HG03280 (cell line): ENCODE measurements around the gene MAP3K2.

ENCODE experiments used
- ATAC-seq: cut with Tn5 transposase; IDR thresholded peaks from one replicate; pipeline ENCODE4 v1.9.1; 2021; ENCODE audit warnings: mild to moderate bottlenecking, moderate library complexity; ENCODE audit not compliant: unreplicated experiment

MAP3K2 gene

DNA sequence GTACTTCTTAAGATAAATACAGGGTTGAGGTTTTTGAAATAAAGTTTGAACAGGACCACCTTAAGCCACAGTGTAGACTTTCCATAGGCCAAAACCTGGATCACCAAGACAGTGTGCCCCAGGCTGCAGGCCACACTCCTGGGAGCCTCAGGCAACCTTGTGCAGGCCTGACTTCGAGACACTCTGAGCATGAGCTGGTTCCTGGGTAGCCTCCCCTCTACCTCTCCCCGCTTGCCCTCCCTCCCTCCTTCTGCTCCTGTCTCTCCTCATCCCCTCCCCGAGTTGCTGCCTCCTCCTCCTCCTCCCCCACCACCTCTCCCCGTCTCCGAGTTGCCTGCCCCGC lies 19.9 kb upstream of the MAP3K2 start:
- peak; percentile 23 for ATAC-seq

DNA sequence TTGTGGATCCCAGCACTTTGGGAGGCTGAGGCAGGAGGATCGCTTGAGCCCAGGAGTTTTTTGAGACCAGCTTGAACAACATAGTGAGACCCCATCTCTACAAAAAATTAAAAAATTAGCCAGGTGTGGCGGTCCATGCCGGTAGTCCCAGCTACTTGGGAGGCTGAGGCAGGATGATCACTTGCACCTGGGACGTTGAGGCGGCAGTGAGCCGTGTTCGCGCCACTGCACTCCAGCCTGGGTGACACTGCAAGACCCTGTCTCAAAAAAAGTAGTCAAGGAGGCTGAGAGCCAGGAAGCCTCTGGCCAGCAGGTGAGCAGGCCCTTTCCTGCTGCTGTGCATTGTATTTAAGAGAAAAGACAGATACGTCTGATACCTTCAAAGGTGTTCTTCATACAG lies 19.3 kb upstream of the MAP3K2 start:
- no peak for ATAC-seq

DNA sequence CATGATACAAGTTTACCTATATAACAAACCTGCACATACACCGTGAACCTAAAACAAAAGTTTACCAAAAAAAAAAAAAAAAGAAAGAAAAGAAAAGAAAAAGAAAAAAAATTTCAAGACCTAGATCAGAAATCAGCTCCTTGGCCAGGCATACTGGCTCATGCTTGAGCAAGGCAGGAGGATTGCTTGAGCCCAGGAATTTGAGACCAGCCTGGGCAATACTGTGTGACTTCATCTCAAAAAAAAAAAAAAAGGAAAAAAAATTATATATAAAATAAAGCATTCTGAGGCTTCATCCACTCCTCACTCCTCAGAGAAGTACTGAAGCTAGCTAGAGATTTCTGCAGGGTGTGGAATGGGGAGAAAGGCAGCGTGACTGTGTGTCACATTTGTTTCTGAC lies 18.7 kb upstream of the MAP3K2 start:
- ATAC-seq: no peak

DNA sequence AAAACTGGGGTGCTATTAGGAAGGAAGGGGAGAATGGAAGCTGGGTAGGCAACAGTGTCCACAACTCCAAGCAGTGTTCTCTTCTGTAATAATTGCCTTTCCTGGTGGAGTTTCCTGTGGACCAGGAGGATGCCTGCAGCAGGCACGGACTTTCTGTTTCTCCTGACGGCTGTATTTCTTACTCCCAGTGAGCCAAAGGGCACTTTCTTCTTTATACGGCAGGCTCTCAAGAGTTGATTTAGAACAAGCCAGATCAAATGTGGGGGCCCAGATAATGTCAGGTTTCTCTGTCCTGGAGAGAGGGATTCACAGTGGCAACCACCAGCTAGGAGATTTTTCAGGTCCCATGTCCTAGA lies 17.5 kb upstream of the MAP3K2 start:
- ATAC-seq: no peak

DNA sequence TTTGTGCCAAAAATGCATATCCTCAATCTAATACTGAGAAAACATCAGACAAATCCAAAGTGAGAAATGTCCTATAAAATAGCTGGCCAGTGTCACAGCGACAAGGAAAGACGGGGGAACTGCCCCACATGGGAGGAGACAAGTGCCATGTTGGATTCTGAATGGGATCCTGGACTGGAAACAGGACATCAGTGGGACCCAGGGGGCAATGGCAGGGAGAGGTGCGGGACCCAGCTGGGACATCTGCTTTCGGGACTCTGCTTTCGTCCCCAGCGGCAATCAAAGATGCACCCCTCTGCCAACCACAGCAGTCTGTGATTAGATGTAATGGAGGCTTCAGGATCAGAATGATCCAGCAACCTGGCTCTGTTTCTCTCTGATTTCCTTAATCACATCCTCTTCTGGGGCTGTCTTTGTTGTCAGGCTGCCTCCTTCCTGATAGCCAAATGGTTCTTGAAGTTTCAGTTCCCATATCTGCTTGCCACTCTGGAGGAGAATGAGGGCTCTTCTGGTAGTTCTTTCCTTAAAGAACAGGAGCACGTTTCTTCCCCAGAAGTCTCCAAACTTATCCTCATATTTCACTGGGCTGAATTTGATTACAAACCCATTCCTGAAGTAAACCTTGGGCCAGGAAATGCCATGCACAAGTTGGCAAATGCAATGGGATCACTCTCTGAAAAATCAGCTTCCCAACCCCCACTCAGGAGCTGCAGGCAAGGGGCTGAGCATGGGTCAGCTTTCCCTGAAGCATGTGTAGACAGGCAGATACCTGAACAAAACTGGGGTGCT lies 16.9 kb upstream of the MAP3K2 start:
- ATAC-seq: no peak

DNA sequence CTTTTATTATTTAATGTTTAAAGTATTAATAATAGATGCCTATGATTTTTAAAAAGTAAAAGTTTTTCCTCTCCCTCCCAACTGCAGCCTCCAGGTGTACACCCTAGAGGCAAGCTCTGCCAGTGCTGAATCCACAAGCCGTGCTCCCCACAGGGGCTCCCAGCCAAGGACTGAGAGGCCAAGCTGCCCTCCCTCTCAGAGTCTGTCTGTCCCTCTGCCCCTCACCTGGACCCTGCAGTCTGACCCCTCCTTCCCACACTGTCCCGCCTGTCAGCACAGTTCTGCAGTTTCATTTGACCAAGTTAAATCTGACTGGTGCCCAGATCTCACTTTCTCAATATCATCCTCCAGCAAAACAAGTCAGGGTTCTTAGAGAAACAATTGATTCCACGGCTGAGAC lies 15.7 kb upstream of the MAP3K2 start:
- ATAC-seq: no peak

DNA sequence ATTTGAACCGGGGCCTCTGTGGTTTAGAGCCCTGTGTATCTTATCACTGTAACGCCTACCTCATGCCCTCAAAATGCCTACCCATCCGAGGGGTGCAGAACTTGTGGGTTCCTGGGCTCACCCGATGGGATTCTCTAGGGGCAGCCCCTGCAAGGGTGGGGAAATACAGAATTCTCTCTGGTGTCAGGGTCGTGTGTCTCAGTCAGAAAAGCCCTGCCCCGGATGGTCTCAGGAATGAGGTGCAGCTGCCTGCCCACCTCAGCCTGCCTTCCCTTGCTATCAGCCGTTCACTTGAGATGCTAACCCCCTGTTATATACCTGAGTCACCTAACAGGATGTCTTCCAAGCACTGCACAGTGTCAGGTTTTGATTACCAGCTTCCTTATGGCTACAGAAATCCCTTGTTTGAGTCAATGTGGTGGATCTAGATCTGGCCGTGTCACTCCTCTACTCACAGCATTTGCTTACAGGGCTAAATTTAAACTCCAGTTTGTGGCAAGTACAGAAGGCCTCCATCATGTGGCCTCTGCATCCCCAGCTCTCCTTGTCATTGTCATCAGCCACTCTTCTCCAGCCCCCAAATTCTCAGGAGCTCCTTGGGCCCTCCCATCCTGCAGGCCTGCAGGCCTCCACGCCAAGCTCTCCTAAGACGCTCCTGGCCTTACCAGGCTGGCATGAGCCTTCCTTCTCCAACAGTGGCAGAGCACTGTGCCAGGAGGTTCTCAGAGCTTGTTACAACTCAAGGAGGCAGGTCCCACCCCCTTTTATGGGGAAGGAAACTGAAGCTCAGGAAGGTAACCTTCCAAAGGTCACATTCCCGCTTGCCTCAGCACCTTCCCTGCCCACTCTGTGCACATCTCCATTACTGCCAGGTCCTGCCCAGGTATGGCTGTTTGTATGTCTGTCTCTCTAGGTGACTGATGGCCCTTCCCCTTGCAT lies 14.3 kb upstream of the MAP3K2 start:
- ATAC-seq: no peak

DNA sequence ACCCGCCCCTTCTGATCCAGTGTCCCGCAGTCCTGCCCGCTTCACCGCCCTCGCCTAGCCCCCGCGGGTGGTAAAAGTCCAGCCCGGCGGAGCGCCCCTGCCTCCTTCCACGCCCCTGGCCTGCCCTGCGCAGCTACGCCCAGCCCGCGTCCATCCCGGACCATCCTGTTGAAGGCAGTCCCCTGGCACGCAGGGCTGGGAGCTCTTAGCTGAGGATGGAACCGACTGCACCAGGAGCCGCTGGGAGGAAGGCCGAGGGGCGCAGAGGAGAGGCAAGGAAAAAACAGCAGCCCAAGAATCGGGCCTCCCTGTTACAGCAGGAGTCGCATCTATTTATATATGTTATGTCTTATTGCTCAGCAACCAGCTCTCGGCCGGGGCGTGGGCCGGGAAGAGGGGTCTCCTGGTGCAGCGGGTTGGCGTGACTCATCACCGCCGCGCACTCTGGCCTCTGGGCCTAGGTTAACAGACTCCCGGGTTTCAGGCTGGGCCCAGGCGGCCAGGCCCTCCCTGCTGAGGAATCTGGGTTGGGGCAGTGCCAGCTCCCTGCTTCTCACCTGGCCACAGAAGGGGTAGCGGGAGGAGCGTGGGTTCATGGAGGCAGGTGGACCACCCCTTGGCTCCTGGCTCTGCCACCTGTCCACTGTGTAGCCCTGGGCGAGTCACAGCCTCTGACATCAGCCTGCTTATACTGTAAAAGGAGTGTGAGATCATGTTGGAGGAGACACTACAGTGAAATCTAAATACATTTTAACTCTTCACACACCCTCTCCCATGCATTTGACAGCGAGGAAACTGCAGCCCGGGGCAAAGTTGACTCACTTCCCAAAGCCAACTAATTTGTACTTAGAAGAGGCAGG lies 13.4 kb upstream of the MAP3K2 start:
- no peak for ATAC-seq

DNA sequence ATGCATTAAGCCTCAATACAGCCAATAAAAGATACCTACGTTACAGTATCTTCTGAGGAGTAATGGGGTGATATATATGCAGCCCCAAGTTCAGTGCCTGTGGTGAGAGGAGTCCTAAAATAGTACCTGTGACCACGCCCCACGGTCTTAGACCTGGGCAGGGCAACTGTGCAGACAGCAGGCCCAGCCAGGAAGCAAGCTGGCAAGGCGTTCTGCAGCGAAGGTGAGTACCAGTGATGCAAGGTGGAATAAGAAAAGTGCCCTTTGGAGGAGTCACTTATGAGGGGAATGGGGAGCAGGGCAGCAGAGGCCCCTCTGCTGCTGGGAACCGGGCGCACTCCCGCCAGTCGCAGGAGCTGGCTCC lies 12.7 kb upstream of the MAP3K2 start:
- ATAC-seq: no peak

DNA sequence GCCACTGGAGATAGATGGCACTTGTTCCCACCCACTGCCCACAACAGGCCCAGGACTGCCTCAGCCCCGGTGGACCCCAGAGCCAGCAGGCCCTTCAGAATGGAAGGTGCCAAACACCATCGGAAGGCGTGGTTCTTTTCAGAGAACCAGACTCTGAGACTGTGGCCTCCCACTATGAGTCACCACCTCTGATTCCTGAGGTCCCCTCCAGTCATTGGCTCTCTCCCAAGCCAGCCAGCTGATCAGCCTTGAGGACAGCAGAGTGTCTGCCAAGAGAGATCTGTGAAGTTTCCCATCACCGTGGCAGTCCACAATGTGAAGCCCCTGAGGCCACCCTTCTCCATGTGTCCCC lies 10.4 kb upstream of the MAP3K2 start:
- ATAC-seq: peak; percentile 85

DNA sequence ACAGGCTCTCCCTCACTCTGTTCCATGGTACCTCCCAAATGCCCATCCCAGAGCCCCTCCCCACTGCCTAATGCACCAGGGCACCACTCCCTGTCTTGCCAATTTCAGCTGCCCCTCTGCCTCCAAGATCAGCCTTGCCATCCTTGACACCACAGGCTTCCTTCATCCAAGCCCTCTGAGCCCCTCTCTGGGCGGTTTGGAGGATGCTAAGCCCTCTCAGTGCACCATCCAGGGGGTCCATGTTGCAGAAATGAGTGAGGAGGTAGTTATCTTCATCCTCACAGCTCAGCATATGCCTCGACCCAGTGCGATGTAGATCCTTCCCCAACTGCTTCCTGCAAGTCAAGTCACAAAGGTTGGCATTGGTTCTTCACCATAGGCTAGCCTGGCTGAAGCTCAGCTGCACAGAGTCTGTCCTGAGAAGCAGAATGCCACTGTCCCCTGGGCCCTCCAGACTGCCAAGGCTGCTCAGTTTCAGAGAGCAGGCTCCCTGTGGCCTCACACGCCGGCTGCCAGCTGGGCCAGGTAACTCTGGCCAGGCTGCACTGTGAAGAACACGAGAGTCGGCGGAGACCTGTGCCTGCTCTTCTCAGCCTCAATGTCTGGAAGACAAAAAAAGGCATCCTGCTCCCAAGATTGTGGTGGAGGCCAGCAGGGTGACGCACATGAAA lies 9.9 kb upstream of the MAP3K2 start:
- ATAC-seq: no peak

DNA sequence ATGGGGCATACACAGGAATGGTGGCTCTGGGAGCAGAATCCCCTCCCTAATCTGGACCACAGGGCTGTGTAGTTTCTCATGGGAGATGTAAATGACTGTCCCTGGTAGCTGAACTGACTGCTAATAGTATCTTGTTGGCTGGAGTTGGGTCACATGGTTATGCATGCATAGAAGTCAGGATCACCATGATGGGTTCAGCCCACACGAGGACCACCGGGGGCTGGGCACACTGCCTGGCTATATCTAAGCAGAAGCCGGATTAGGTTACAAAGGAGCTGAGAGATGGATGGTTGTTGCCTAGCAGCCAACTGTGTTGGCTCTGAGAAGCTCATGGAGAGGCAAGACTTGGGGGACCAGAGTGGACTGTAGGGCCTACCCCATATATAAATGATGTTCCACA lies 6.7 kb upstream of the MAP3K2 start:
- ATAC-seq: no peak

DNA sequence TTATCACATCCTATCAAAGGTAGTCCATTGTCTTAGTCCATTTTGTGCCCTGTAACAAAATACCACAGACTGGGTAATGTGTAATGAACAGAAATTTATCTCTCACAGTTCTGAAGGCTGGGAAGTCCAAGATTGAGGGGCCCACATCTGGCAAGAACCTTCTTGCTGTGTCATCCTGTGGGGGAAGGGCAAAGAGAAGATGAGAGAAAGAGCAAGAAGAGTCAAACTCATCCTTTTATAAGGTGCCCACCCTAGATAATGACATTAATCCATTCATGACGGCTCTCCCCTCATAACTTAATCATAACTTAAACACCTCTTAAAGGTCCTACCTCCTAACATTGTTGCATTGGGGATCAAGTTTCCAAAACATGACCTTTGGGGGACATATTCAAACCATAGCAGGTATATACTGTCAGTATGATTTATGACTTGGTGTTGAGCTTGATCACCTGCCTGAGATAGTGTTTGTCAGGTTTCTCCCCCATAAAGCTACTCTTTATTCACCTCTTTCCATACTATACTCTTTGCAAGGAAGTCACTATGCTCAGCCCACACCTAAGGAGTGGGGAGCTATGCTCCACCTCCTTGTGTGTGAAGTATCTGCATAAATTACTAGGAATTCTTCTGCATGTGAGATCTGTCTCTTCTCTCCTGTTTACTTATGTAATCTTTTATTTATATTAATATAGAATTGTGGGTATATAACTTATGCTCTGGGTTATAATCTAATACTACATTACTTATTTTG lies 5.2 kb upstream of the MAP3K2 start:
- ATAC-seq: no peak

DNA sequence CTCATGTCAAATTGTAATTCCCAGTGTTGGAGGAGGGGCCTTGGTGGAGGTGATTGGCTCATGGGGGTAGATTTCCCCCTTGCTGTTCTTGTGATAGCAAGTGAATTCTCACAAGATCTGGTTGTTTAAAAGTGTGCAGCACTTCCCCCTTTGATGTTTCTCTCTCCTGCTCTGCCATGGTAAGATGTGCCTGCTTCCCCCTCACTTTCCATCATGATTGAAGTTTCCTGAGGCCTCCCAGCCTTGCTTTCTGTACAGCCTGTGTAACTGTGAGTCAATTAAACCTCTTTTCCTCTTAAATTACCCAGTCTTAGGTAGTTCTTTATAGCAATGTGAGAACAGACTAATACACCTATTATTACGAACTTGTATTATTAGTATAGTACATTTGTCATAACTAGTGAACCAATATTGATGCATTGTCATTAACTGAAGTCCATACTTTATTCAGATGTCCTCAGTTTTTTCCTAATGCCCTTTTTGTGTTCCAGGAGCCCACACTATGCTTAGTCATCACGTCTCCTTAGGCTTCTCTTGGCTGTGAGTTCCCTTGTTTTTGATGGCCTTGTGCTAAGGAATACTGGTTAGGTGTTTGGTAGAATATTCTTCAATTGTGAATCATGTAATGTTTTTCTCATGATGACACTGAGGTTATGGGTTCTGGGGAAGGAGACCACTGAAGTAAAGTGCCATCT lies 4.5 kb upstream of the MAP3K2 start:
- no peak for ATAC-seq

DNA sequence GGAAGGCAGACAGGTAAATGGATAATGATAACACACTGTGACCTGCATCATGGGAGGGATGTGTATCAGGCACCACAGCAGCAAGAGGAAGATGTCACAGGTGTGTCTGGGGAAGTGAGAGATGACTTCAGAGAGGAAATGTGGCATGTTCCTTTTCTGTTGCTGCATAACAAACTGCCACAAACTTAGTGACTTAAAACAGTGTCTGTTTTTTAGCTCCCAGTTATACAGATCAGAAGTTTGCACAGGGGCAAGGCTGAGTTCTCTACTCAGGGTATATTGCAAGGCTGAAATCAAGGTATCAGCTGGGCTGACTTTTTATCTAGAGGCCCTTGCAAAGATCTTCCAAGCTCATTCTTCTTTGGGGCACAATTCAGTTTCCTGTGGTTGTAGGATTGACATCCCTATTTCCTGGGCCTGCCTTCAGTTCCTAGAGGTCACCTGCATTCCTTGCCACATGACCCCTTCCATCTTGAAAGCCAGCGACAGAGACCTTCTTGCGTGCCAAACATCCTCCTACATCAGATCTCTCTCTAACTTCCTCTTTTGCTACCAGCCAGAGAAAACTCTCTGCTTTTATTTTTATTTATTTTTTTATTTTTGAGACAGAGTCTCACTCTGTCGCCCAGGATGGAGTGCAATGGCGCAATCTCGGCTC lies 2.1 kb upstream of the MAP3K2 start:
- no peak for ATAC-seq

DNA sequence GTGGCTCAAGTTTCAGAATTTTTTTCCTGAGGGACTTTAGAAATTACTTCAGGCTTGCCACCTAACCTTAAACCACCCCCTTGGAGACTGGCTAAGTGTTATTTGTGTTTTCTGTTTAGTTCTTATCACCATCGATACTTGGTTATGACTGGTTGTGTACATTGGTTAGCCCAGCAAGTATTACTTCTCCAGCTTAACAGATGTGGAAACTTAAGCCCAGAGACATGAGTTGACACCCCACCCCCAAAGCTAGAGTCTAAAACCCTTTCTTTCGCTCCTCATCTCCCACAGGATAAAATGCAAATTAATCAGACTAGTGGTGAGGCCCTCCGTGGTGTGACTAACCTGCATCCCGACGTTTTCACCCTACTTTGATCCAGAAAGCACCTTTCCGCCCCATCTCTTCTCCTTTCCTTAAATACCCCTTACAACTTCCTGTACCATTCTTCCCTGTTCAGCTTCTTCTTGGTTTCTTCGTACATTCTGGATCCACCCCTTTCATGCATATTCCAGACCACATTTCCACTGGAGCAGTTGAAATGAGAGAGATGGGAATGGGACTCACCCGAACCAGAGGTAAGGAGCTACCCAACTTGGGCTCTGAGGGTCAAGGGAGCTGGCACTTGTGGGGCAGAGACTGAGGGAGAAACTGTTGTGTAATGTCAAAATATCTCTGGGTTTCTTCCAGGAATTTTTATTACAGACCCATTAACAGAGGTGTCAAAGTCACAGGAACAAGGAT lies 819 bp upstream of the MAP3K2 start:
- ATAC-seq: peak; percentile 18

DNA sequence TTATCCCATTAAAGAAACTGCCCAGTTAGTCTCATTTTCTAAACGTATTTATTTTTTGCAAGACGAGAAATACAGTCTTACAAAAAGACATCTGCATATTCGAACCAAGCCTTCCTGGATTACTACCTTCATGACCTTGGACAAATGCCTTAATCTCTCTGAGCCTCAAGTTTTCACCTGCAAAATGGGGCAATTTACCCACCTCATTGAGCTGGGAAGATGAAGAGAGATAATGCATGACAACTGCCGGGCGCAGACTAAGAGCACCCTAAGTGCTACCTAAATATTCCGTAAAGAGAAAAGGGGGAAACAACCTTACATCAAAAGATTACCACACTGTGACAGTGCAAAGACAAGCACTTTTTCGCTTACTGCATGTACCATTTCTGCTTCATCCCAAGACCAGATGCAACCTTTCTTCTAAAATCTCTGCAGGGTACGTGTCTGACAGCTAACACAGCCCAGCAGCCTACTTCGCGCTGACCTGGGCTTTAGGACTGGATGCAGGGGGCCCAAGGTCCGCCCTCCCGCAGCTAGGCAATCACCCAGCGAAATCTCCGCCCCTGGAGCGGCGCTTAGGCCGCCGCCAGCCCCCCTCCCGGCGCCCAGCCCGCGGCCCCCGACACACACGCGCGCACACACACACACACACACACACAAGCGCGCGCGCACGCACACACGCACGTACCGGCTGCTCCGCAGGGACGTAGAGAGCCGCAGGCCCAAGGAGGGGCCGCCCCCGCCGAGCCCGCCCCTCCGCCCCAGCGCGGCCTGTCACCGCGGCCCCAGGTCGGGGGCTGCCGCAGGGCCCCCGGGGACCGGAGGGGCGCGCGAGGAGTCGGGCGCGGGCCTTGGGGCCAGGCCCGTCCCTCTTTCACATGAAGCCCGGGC lies 766 bp downstream of the MAP3K2 start:
- peak; percentile 71 for ATAC-seq

DNA sequence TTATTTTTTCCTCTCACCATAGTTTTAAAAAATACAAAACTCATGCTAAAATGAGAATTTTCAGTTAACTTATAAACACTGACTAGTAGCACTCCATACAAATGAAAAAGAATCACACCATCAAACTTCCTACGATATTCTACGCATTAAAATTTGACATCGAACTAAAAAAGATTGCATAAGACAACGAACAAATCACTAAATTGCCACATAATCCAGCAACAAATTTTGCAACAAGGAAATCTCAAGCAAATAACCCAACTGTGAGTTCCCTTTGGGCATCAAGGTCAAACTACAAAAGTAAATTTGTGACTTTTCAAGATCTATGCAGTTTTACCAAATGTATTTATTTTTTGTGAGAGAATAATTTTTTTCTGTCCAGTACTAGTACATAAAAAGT lies 1.5 kb downstream of the MAP3K2 start:
- no peak for ATAC-seq
